Activated CD4-positive, alpha-beta T cell treated with anti-CD3 and anti-CD28 coated beads for 4 hours (primary cell): Measurements from ENCODE around the gene LINC00632.
A peak's percentile ranks its signal among the peaks of the same experiment; 100 is the strongest.

Experiments
- DNase-seq, 2 donors: peaks; one replicate each; pipeline ENCODE4 v3.0.0-alpha.2; 2020

LINC00632 gene

GRCh38 chrX:140765043-140765784 is 55.7 kb downstream of the LINC00632 start:
- no peak for DNase-seq

GRCh38 chrX:140766024-140766611 is 56.6 kb downstream of the LINC00632 start:
- DNase-seq: peak in 1 of 2 donors; percentile 38

- no peak for DNase-seq
These were observed 58.1 kb downstream of the LINC00632 start for GRCh38 chrX:140767646-140768045.

GRCh38 chrX:140775211-140775610 is 65.7 kb downstream of the LINC00632 start:
- no peak for DNase-seq

- no peak for DNase-seq
These were observed 66.8 kb downstream of the LINC00632 start for GRCh38 chrX:140776320-140776719.

GRCh38 chrX:140794642-140795041 is 85.1 kb downstream of the LINC00632 start:
- no peak for DNase-seq

GRCh38 chrX:140799216-140799615 is 89.7 kb downstream of the LINC00632 start:
- no peak for DNase-seq

- DNase-seq: no peak
These were observed 94.7 kb downstream of the LINC00632 start for GRCh38 chrX:140804292-140804691.

- no peak for DNase-seq
These were observed 106.3 kb downstream of the LINC00632 start for GRCh38 chrX:140815868-140816267.

- no peak for DNase-seq
These were observed 108.4 kb downstream of the LINC00632 start for GRCh38 chrX:140817943-140818342.

- no peak for DNase-seq
These were observed 111.7 kb downstream of the LINC00632 start for GRCh38 chrX:140821280-140821679.

- no peak for DNase-seq
These were observed 112.6 kb downstream of the LINC00632 start for GRCh38 chrX:140822184-140822583.

GRCh38 chrX:140822861-140823260 is 113.3 kb downstream of the LINC00632 start:
- no peak for DNase-seq

GRCh38 chrX:140836874-140837273 is 127.3 kb downstream of the LINC00632 start:
- no peak for DNase-seq
